Measurements from ENCODE around the gene EPG5.

GRCh38 chr18:45847119-45847518, 120.0 kb downstream of the EPG5 start:
- TF ChIP-seq POLR2AphosphoS5 (IDR thresholded peaks at IDR 0.05; ENCODE audit: low read depth) = no peak
- TF ChIP-seq REST (IDR thresholded peaks at IDR 0.05; ENCODE audit: insufficient replicate concordance, low read depth) = no peak
- TF ChIP-seq, protein P1, sequence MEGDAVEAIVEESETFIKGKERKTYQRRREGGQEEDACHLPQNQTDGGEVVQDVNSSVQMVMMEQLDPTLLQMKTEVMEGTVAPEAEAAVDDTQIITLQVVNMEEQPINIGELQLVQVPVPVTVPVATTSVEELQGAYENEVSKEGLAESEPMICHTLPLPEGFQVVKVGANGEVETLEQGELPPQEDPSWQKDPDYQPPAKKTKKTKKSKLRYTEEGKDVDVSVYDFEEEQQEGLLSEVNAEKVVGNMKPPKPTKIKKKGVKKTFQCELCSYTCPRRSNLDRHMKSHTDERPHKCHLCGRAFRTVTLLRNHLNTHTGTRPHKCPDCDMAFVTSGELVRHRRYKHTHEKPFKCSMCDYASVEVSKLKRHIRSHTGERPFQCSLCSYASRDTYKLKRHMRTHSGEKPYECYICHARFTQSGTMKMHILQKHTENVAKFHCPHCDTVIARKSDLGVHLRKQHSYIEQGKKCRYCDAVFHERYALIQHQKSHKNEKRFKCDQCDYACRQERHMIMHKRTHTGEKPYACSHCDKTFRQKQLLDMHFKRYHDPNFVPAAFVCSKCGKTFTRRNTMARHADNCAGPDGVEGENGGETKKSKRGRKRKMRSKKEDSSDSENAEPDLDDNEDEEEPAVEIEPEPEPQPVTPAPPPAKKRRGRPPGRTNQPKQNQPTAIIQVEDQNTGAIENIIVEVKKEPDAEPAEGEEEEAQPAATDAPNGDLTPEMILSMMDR (IDR thresholded peaks at IDR 0.05; ENCODE audit: insufficient read depth, low read length) = no peak
